Measurements from ENCODE around the gene COL15A1.

The COL15A1 gene

DNA sequence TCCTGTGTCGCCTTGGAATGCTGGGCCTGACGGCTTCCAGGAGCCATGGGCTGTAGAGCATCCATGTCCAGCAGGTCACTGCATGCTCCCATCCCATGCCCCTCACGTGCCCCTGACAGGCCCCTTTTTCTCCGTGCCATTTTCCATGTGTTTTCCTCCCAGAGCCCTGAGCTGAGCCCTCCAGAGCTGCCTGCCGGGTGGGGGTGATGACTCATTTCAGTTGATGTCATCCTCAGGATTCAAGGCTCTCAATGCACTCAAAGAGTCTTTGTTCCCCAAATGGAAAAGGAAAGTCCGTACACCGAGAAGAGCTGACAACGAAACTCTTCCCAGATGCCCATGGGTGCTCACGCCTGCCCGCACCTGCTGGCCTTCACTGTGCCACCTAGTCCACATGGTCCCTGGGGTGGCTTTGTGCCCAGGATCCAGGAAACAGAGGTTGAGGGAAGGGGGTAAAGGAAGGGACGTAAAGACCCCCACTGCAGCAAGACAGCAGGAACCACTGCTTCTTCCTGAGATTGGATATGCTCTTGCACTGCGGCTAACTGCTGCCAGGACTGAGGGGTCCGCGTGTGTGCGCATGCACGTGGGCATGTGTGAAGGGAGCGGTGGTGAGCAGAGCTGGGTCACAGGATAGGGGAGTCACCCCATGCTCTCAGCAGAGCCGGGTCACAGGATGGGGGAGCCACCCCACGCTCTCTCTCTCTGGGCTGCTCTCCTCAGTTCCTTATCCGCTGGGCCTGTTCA, 27.6 kb downstream of the COL15A1 start:
- H3K4me3 ChIP-seq (ENCODE audit: control insufficient read depth, low read depth, low read length), result no peak overlapping the region
- no peak for DNase-seq (ENCODE audit: low read depth)
- TF ChIP-seq CTCF (IDR thresholded peaks at IDR 0.05; ENCODE audit: control insufficient read depth, insufficient read depth, low read depth, low read length, missing control alignments), result no peak

DNA sequence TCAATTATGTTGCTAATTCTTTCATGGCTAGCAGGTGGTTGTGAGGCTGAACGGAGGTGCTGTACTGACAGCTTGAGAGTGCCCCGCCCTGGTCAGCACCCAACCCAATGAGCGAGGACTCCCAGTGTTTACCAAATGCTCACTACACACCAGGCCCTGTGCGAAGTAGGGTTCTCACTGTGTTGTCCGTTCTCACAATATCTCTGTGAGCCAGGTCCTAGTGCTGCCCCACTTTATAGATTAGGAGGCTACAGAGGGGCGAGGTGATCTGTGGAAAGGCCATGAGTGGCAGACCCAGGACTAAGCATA, 28.2 kb downstream of the COL15A1 start:
- DNase-seq (ENCODE audit: low read depth), result no peak
- no peak overlapping the region for H3K4me3 ChIP-seq (ENCODE audit: control insufficient read depth, low read depth, low read length)
- TF ChIP-seq CTCF (IDR thresholded peaks at IDR 0.05; ENCODE audit: control insufficient read depth, insufficient read depth, low read depth, low read length, missing control alignments), result no peak

- no peak overlapping the region for H3K4me3 ChIP-seq (ENCODE audit: control insufficient read depth, low read depth, low read length)
- DNase-seq (ENCODE audit: low read depth), result no peak
- TF ChIP-seq CTCF (IDR thresholded peaks at IDR 0.05; ENCODE audit: control insufficient read depth, insufficient read depth, low read depth, low read length, missing control alignments), result no peak
Measured at GRCh38 chr9:98972716-98973115, 29.0 kb downstream of the COL15A1 start.

DNA sequence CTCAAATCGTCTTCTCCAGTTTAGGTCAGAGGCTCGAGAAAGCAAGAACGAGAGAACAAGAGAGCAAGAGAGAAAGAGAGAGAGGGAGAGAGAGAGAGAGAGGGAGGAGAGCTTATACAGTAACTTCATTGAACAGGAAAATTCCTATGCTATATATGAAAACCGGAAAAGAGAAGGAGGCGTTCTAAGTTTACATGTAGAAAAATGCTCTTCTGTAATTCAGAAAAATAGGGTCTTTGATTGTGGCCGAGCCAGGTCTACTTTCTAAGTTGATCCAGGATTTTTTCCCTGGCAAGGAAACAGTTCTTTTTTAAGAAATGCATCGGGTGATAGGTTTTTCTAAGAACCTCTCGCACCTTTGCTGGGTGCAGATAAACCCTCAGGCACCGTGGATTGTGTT, 29.5 kb downstream of the COL15A1 start:
- no peak for DNase-seq (ENCODE audit: low read depth)
- no peak overlapping the region for H3K4me3 ChIP-seq (ENCODE audit: control insufficient read depth, low read depth, low read length)
- no peak for TF ChIP-seq CTCF (IDR thresholded peaks at IDR 0.05; ENCODE audit: control insufficient read depth, insufficient read depth, low read depth, low read length, missing control alignments)

- no peak for DNase-seq (ENCODE audit: low read depth)
- H3K4me3 ChIP-seq (ENCODE audit: control insufficient read depth, low read depth, low read length), result no peak overlapping the region
- TF ChIP-seq CTCF (IDR thresholded peaks at IDR 0.05; ENCODE audit: control insufficient read depth, insufficient read depth, low read depth, low read length, missing control alignments), result no peak
Measured at GRCh38 chr9:98973576-98973975, 29.9 kb downstream of the COL15A1 start.

GRCh38 chr9:98974106-98974505, 30.4 kb downstream of the COL15A1 start:
- TF ChIP-seq CTCF (IDR thresholded peaks at IDR 0.05; ENCODE audit: control insufficient read depth, insufficient read depth, low read depth, low read length, missing control alignments), result no peak
- DNase-seq (ENCODE audit: low read depth), result no peak
- H3K4me3 ChIP-seq (ENCODE audit: control insufficient read depth, low read depth, low read length), result no peak overlapping the region

GRCh38 chr9:98974554-98974953, 30.8 kb downstream of the COL15A1 start:
- H3K4me3 ChIP-seq (ENCODE audit: control insufficient read depth, low read depth, low read length), result no peak overlapping the region
- DNase-seq (ENCODE audit: low read depth), result no peak
- no peak for TF ChIP-seq CTCF (IDR thresholded peaks at IDR 0.05; ENCODE audit: control insufficient read depth, insufficient read depth, low read depth, low read length, missing control alignments)

Data from AG09309 (cell line).